SU-DHL-6 (cell line): Measurements from ENCODE around the gene IL13.

Source experiments
- H2AFZ ChIP-seq: fragments of 200-600 bp; sonication (generic); 2 replicates; pipeline ENCODE4 v1.6.1; 2014; ENCODE audit warnings: low read depth, mild to moderate bottlenecking, moderate library complexity, mixed read lengths, antibody characterized with exemption, low read length; ENCODE audit not compliant: severe bottlenecking
- H3F3A ChIP-seq: fragments of 200-600 bp; shearing (Covaris generic); 2 replicates; pipeline ENCODE4 v1.6.0; 2016; ENCODE audit warnings: antibody characterized with exemption, mild to moderate bottlenecking; ENCODE audit not compliant: insufficient read depth
- H3K27ac ChIP-seq: fragments of 200-600 bp; sonication (generic); 2 replicates; pipeline ENCODE4 v1.5.1; 2016; ENCODE audit warnings: low read depth, mild to moderate bottlenecking, low read length, moderate library complexity, mixed read lengths
- H3K27me3 ChIP-seq: fragments of 200-600 bp; sonication (generic), shearing (Covaris generic); 2 replicates; pipeline ENCODE4 v1.6.0; 2014; ENCODE audit warnings: mild to moderate bottlenecking, low read length
- H3K36me3 ChIP-seq: fragments of 200-600 bp; sonication (generic); 2 replicates; pipeline ENCODE4 v1.6.1; 2014; ENCODE audit warnings: mild to moderate bottlenecking, low read length, mixed read lengths
- H3K4me2 ChIP-seq: fragments of 300-600, 200-600 bp; shearing (Covaris generic), sonication (generic); 2 replicates; pipeline ENCODE4 v1.6.0; 2014; ENCODE audit warnings: low read length, low read depth, mild to moderate bottlenecking; ENCODE audit not compliant: poor library complexity, severe bottlenecking
- H3K4me3 ChIP-seq: fragments of 200-600 bp; sonication (generic); 2 replicates; pipeline ENCODE4 v1.5.1; 2014; ENCODE audit warnings: antibody characterized with exemption, low read length, mild to moderate bottlenecking, mixed read lengths; ENCODE audit not compliant: insufficient read depth, poor library complexity, severe bottlenecking
- H3K79me2 ChIP-seq: fragments of 200-600 bp; sonication (generic); 2 replicates; pipeline ENCODE4 v1.6.1; 2014; ENCODE audit warnings: mild to moderate bottlenecking, low read length, moderate library complexity; ENCODE audit not compliant: insufficient read depth
- H3K9ac ChIP-seq: fragments of 200-600 bp; sonication (generic); 2 replicates; pipeline ENCODE4 v1.7.0; 2014; ENCODE audit warnings: mild to moderate bottlenecking, low read length
- H3K9me2 ChIP-seq: fragments of 200-600 bp; sonication (generic); replicated peaks from 2 replicates; pipeline ENCODE4 v1.6.1; 2014; ENCODE audit warnings: low read length; ENCODE audit not compliant: insufficient read depth
- H3K9me3 ChIP-seq: fragments of 200-600 bp; sonication (generic); 2 replicates; pipeline ENCODE4 v1.6.1; 2014; ENCODE audit warnings: low read length, mixed read lengths; ENCODE audit not compliant: insufficient read depth
- H4K20me1 ChIP-seq: fragments of 200-600 bp; sonication (generic); 2 replicates; pipeline ENCODE4 v1.6.1; 2014; ENCODE audit warnings: low read depth, mild to moderate bottlenecking, antibody characterized with exemption, low read length, moderate library complexity, mixed read lengths
- EZH2phosphoT487 ChIP-seq: fragments of 200-600 bp; sonication (generic), shearing (Covaris generic); conservative IDR thresholded peaks from 2 replicates; pipeline ENCODE4 v1.6.1; 2018; ENCODE audit warnings: mild to moderate bottlenecking, antibody characterized with exemption, low read length, moderate library complexity, mixed read lengths
- TF ChIP-seq, protein P1 (sequence below): fragments of 200-600 bp; sonication (generic); IDR thresholded peaks from one replicate; pipeline ENCODE4 v1.5.1; 2017; ENCODE audit warnings: antibody characterized with exemption, mild to moderate bottlenecking, low read length, moderate library complexity; ENCODE audit not compliant: insufficient read depth, poor library complexity, severe bottlenecking

The IL13 gene

DNA sequence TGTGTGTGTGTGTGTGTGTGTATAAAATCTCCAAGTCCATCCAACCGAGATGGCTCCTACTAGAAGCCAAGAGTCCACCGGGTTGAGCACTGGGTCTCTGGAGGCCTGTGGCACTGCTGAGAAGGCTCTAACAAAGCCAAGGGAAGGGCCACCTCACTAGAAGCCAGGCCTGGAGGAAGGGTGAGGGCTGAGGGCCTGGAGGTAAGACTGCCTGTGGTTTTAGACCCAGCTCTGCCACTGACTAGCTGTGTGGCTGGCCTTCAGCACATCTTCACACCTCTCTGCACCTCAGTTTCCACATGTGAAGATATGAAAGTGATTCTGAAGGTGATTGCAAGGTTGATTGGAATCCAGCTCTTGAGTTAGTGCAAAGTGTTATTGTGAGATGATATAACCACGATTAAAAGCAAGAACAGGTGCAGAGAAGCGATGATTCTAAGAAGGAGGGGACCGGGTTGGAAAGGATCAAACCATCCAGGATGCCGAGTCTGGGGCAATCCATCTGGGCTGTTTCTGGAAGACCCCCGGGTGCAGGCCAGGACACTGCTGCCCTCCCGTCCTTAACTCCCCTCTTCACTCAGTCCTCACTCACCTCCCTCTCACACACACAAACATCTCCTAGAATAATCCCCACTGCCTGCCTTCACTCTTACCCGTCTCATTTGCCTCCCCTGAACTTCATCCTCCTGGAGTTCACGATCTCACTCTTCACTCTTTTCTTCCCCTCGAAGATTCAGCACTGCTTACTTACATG lies 18.1 kb downstream of the IL13 start:
- Histone ChIP-seq H3K9me2 (no peaks in the 10 kb centered on the region), H3K27me3 (no peaks in the 10 kb centered on the region), H3K9ac (no peak overlapping the region), H3K9me3 (no peaks in the 10 kb centered on the region), H4K20me1 (no peaks in the 10 kb centered on the region), H3K36me3 (no peaks in the 10 kb centered on the region), H3K79me2 (no peaks in the 10 kb centered on the region), H3K4me2 (no peak overlapping the region), H3K27ac (no peak overlapping the region), H2AFZ (no peak overlapping the region), H3K4me3 (no peak overlapping the region), H3F3A (no peaks in the 10 kb centered on the region)
- TF ChIP-seq, protein P1, sequence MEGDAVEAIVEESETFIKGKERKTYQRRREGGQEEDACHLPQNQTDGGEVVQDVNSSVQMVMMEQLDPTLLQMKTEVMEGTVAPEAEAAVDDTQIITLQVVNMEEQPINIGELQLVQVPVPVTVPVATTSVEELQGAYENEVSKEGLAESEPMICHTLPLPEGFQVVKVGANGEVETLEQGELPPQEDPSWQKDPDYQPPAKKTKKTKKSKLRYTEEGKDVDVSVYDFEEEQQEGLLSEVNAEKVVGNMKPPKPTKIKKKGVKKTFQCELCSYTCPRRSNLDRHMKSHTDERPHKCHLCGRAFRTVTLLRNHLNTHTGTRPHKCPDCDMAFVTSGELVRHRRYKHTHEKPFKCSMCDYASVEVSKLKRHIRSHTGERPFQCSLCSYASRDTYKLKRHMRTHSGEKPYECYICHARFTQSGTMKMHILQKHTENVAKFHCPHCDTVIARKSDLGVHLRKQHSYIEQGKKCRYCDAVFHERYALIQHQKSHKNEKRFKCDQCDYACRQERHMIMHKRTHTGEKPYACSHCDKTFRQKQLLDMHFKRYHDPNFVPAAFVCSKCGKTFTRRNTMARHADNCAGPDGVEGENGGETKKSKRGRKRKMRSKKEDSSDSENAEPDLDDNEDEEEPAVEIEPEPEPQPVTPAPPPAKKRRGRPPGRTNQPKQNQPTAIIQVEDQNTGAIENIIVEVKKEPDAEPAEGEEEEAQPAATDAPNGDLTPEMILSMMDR = no peak
- no peak for TF ChIP-seq EZH2phosphoT487

DNA sequence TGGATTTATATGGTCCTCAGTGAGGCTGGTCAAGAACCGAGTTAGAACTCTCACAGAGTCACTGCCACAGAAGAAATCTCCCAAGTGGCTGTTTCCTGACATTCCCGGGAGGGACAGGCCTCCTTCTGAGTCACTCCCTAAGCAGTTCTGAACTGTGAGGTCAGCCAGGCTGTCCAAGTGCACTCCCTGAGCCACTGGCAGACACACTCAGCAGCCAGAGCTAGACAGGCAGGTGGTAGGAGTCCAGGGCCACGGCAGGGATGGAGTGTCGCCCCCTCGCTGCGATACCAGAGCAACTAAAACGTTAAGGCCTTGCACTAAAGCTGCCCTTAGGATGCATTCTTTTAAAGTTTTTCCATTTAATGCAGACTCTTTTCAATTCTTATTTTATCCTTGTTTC lies 19.2 kb downstream of the IL13 start:
- Histone ChIP-seq H3K27me3 (no peaks in the 10 kb centered on the region), H3K4me2 (no peak overlapping the region), H3F3A (no peaks in the 10 kb centered on the region), H3K79me2 (no peaks in the 10 kb centered on the region), H3K9me3 (no peaks in the 10 kb centered on the region), H3K27ac (no peak overlapping the region), H3K4me3 (no peak overlapping the region), H3K36me3 (no peaks in the 10 kb centered on the region), H3K9me2 (no peaks in the 10 kb centered on the region), H4K20me1 (no peaks in the 10 kb centered on the region), H3K9ac (no peak overlapping the region), H2AFZ (no peak overlapping the region)
- TF ChIP-seq, protein P1 = no peak
- TF ChIP-seq EZH2phosphoT487 = no peak

DNA sequence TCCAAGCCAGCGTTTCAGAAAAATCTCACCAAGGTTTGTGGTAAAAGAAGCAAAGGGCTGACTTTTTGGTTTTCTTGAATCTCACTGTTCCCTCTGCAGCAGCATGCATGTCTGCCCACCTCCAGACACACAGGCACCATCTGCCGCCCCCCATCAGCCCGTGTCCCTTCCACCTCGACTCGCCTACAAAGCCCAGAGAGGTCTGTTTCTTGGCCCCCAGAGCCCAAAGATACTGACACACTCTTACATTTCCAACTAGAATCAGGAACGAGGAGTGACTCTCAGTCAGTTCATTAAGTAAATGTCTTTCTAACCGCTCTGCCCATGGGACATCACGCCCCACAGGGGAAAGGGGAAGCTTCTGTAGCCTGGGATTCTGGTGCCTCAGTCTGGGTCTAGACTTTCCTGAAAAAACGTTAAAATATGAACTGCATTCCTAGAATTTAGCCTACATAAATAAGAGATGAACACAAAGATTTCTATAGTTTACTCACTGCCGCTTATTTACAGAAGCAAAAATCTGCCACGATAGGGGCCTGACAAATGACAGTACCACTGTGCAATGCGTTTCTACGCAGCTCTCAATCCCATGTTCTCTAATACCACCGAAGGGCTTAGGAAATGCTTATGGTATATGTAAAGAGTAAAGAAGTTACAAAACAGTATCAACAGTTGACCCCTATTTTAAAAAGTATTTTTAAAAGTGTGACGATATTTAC lies 19.9 kb downstream of the IL13 start:
- Histone ChIP-seq H4K20me1 (no peaks in the 10 kb centered on the region), H3K9ac (no peak overlapping the region), H3K9me2 (no peaks in the 10 kb centered on the region), H3K79me2 (no peaks in the 10 kb centered on the region), H3K36me3 (no peaks in the 10 kb centered on the region), H3K27ac (no peak overlapping the region), H3K9me3 (no peaks in the 10 kb centered on the region), H3F3A (no peaks in the 10 kb centered on the region), H2AFZ (no peak overlapping the region), H3K4me2 (no peak overlapping the region), H3K4me3 (no peak overlapping the region), H3K27me3 (no peaks in the 10 kb centered on the region)
- TF ChIP-seq EZH2phosphoT487 = no peak
- TF ChIP-seq, protein P1 = no peak
